Measurements from ENCODE around the gene NINL. TPM values are rescaled to one million over a fixed set of nuclear protein-coding genes. Genes with fewer than 3 reads are reported as not detected.
A peak's percentile ranks its signal among the peaks of the same experiment; 100 is the strongest.

NINL gene
- total RNA-seq, 4 donors from 2014 or later: 4.7 to 9.7 (median 6.7) TPM

DNA sequence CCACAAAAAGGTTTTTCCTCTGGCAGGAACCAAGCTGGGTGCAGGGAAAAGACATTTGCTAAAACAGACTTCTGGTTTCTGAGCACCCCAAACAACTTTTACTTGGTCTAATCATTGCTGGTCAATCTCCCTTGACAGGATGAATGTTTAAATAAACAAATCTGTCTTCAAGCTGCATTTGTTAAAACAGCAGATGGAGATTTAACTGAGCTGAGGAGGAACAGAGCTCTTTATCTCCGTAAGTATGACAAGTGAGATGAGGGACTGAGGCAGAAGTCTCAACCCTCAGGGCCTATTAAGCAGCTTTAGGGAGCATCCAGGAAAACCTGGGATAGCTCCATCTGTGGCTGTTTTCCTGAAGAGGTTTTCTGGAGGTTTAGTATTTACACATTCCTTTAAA is 40.6 kb downstream of the NINL start:
- ATAC-seq (ENCODE audit: low FRiP score) (no peak), DNase-seq (ENCODE audit: low spot score) (no peak)
- TF ChIP-seq, protein P1, sequence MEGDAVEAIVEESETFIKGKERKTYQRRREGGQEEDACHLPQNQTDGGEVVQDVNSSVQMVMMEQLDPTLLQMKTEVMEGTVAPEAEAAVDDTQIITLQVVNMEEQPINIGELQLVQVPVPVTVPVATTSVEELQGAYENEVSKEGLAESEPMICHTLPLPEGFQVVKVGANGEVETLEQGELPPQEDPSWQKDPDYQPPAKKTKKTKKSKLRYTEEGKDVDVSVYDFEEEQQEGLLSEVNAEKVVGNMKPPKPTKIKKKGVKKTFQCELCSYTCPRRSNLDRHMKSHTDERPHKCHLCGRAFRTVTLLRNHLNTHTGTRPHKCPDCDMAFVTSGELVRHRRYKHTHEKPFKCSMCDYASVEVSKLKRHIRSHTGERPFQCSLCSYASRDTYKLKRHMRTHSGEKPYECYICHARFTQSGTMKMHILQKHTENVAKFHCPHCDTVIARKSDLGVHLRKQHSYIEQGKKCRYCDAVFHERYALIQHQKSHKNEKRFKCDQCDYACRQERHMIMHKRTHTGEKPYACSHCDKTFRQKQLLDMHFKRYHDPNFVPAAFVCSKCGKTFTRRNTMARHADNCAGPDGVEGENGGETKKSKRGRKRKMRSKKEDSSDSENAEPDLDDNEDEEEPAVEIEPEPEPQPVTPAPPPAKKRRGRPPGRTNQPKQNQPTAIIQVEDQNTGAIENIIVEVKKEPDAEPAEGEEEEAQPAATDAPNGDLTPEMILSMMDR (IDR thresholded peaks at IDR 0.05): no peak

DNA sequence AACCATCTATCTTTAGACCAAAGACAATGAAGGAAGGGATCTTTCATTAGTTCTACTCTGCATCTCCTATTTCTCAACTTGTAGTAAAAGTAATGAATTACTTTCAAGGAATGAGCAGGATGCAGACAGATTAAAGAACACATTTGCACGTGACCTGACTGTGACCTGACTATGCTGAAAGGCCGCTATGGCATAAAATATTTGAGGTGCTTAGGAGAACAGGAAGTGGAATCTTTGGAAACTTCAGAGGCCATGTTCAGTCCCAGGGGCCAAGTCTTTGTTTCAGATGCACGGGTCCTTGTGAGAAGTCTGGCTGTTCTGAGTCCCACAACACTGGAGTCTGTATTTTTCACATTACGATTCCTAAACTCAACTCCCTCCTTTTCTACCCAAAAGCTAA is 41.0 kb downstream of the NINL start:
- TF ChIP-seq, protein P1 (IDR thresholded peaks at IDR 0.05): no peak
- ATAC-seq (ENCODE audit: low FRiP score) (no peak), DNase-seq (ENCODE audit: low spot score) (no peak)

DNA sequence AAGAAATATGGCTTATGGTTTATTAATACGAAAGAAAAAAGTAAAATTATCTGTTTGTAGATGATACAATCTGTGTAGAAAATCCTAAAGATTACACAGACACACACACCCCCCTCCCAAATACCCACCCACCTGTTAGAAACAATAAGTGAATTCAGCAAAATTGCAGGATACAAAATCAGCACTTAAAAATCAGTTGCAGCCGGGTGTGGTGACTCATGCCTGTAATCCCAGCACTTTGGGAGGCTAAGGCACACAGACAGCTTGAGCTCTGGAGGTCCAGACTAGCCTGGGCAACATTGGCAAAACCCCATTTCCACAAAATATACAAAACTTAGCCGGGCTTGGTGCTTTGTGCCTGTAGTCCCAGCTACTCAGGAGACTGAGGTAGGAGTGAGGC is 42.3 kb downstream of the NINL start:
- no peak for ATAC-seq (ENCODE audit: low FRiP score)
- TF ChIP-seq, protein P1 (IDR thresholded peaks at IDR 0.05): no peak
- no peak for DNase-seq (ENCODE audit: low spot score)

DNA sequence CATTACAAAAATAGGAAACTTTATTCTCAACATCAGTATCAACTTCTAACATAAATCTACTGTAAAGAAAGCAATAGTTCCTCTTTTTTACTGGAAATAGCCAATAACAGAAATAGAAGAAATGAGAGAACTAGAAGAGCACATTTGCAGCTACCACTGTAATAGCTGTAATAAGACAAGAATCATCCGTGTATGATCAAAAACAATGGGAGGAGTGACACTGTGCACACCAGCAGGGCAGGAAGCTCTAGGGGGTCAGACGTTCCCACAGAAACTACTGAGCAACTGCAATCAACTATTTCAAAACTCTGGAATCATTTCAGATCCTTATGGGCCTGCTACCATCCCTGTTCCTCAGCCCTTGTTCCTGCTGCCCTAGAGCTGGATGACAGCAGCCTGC is 43.7 kb downstream of the NINL start:
- ATAC-seq (ENCODE audit: low FRiP score): no peak
- TF ChIP-seq, protein P1 (IDR thresholded peaks at IDR 0.05): no peak
- no peak for DNase-seq (ENCODE audit: low spot score)

DNA sequence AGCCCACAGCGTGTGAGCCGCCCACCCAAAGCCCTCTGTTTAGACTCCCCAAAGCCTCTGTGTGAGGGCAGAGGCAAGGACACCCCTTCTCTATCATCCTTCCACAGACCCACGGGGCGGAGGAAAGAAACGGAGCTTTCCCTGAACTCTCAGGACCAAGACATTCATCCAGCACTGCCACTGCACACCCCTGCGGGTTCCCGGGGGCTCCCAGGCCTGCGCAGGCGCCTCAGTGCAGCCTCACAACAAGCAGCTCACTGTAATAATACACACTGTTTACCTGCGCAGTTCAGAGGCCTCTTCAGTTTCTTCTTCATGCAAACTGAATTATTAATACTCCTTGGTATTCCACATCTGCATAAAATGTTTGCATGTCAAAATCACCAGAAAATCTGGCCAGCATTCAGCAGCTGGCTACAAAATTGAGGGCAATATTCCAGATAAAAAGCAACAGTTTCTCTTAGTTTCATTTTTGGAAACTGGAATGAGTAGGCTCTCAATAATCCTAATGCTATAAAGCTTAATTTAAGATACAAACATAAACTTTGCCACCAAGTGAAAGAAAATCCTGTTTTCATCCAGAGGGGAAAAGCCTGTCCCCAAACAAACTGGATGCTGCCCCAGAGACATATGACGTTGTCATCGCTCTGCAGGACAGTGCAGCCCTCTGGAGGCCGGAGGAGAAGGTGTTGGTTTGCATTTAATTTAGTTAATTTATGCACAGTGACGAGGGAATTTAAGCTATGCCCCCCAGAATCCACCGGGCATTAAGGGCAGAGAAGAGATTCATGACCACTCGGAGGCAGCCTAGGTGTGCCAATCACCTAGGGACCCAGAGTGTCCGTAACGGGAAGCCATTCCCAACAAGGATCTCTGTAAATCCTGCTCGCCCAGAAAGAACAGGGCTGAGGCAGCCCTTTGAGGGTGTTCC is 45.3 kb downstream of the NINL start:
- ATAC-seq (ENCODE audit: low FRiP score) (peak; percentile 58), DNase-seq (ENCODE audit: low spot score) (no peak)
- TF ChIP-seq, protein P1 (IDR thresholded peaks at IDR 0.05): no peak

DNA sequence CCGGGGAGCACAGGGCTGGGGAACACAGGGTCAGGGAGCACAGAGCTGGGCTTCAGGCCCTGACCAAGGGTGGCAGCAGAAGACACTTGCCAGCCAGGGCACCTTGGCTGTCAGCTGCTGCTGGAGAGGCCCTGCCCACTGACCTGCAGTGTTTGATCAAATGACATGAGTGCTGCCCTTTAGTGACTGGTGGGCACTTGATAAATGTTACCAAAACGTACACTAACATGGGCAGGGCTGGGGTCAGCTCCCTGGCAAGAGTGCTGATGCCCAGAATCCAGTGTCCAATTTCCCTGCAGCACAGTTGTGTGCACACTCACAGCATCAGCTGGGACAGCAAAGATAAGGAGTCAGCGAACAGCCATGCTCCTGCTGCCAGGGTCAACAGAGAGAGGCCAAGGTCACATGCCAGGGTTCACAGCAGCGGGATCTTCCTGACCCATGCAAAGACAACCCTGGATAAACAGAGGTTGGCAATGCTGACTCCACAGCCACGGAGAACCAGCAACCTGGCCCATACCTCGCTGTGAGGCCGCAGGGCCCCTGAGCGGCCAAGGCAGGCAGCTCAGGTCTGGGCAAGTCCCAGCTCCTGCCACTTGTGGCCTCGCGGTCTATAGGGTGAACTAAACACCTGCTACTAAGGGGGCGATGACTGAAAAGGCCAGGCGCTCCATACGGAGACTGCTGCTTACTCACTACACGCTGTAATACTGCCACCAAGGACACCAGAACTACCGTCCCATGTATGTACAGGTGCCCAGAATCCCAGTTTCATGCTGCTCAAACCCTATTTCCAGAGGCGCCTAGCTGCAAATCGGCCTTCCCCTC is 46.3 kb downstream of the NINL start:
- TF ChIP-seq, protein P1 (IDR thresholded peaks at IDR 0.05): no peak
- ATAC-seq (ENCODE audit: low FRiP score) (peak; percentile 25), DNase-seq (ENCODE audit: low spot score) (no peak)

Data from omental fat pad (tissue), 4 donors.